H1 (cell line): Measurements from ENCODE around the gene PHYH. TPM values are rescaled to one million over a fixed set of nuclear protein-coding genes. Genes with fewer than 3 reads are reported as not detected.

Experiments used
- CTCF ChIA-PET: fragments of 300-600 bp; sonication (Branson Sonifier 250); formaldehyde crosslinking; loops from one replicate; lab custom pipeline; 2021; ENCODE audit not compliant: partially characterized antibody; lab: Charles Lee
- POLR2A ChIA-PET: fragments of 300-600 bp; sonication (Branson Sonifier 250); formaldehyde crosslinking; loops from one replicate; lab custom pipeline; 2021; ENCODE audit warnings: inconsistent platforms; ENCODE audit not compliant: partially characterized antibody; lab: Charles Lee
- DNase-seq, 2 experiments: peaks; one replicate each; pipeline versions ENCODE4 v3.0.0 to v3.0.0-alpha.2; 2010 to 2022; ENCODE audit warnings: low spot score in 2 of 2, low read depth in 1 of 2, mixed read lengths in 1 of 2
- FAIRE-seq: peaks from 2 replicates; lab custom pipeline; 2011; peaks lifted over from hg19 to GRCh38; lab: Jason Lieb, UNC
- H2AFZ ChIP-seq: 2 replicates; pipeline ENCODE4 v1.8.1; 2012; ENCODE audit warnings: low read length, inconsistent platforms
- H2AK5ac ChIP-seq: 2 replicates; pipeline ENCODE4 v1.6.1; 2013; ENCODE audit warnings: low read depth, low read length
- H2BK120ac ChIP-seq: replicated peaks from 2 replicates; pipeline ENCODE3; 2013; ENCODE audit warnings: low read depth, low read length, inconsistent platforms
- H2BK12ac ChIP-seq: 2 replicates; pipeline ENCODE4 v1.6.1; 2013; ENCODE audit warnings: low read depth, low read length
- H2BK15ac ChIP-seq: 2 replicates; pipeline ENCODE4 v1.6.1; 2013; ENCODE audit warnings: low read length
- H2BK20ac ChIP-seq: 2 replicates; pipeline ENCODE4 v1.6.1; 2013; ENCODE audit warnings: low read length
- H2BK5ac ChIP-seq: 2 replicates; pipeline ENCODE4 v1.6.1; 2013; ENCODE audit warnings: low read depth, low read length
- H3K14ac ChIP-seq: 2 replicates; pipeline ENCODE4 v1.6.1; 2013; ENCODE audit warnings: inconsistent platforms; ENCODE audit not compliant: insufficient read length
- H3K18ac ChIP-seq: 2 replicates; pipeline ENCODE4 v1.6.1; 2013; ENCODE audit warnings: low read length; ENCODE audit errors: extremely low read depth
- H3K23ac ChIP-seq: 2 replicates; pipeline ENCODE4 v1.6.1; 2013; ENCODE audit warnings: inconsistent platforms; ENCODE audit not compliant: insufficient read length
- H3K23me2 ChIP-seq: 2 replicates; pipeline ENCODE4 v1.6.1; 2013; ENCODE audit warnings: low read depth, low read length
- H3K27ac ChIP-seq: 2 replicates; pipeline ENCODE4 v1.6.1; 2011; ENCODE audit warnings: low read depth, low read length, inconsistent platforms
- H3K27me3 ChIP-seq, 4 experiments: replicated peaks in 1 of 4; 1 replicate in 1 of 4; 2 replicates in 3 of 4; pipeline versions ENCODE4 v1.6.1 to v1.8.1; 2011 to 2013; ENCODE audit warnings: low read length in 3 of 4, mild to moderate bottlenecking in 3 of 4, inconsistent platforms in 2 of 4, mixed read lengths in 2 of 4, moderate library complexity in 1 of 4; ENCODE audit not compliant: control insufficient read depth in 3 of 4, insufficient read depth in 3 of 4; ENCODE audit errors: extremely low read depth in 1 of 4
- H3K36me3 ChIP-seq, 4 experiments: 2 replicates each; pipeline versions ENCODE4 v1.6.1 to v1.8.1; 2011 to 2013; ENCODE audit warnings: mild to moderate bottlenecking in 4 of 4, low read length in 3 of 4, moderate library complexity in 2 of 4, control low read depth in 1 of 4, inconsistent platforms in 1 of 4; ENCODE audit not compliant: insufficient read depth in 4 of 4, control insufficient read depth in 2 of 4
- H3K4ac ChIP-seq: replicated peaks from 2 replicates; pipeline ENCODE3; 2013; ENCODE audit warnings: low read length, low read depth, mixed read lengths, inconsistent platforms; ENCODE audit not compliant: insufficient read length
- H3K4me1 ChIP-seq, 4 experiments: replicated peaks in 1 of 4; 1 replicate in 1 of 4; 2 replicates in 3 of 4; pipeline versions ENCODE4 v1.6.1 to v1.8.1; 2011 to 2013; ENCODE audit warnings: low read length in 3 of 4, inconsistent platforms in 2 of 4, mixed read lengths in 1 of 4; ENCODE audit not compliant: insufficient read depth in 4 of 4, control insufficient read depth in 3 of 4
- H3K4me2 ChIP-seq, 2 experiments: 2 replicates each; pipeline versions ENCODE4 v1.6.1 to v1.8.1; 2011 to 2013; ENCODE audit warnings: low read depth in 2 of 2, low read length in 2 of 2, control low read depth in 1 of 2, inconsistent platforms in 1 of 2, mild to moderate bottlenecking in 1 of 2; ENCODE audit not compliant: insufficient read depth in 1 of 2
- H3K4me3 ChIP-seq, 4 experiments: fragments of 200-600, 300-600 bp in 1 of 4; sonication (generic), shearing (Covaris generic), sonication (Bioruptor Twin) in 1 of 4; 2 replicates each; pipeline versions ENCODE4 v1.5.1 to v1.8.1; 2011 to 2016; ENCODE audit warnings: low read length in 4 of 4, low read depth in 3 of 4, control low read depth in 2 of 4, inconsistent platforms in 2 of 4, mild to moderate bottlenecking in 2 of 4, mixed read lengths in 1 of 4, moderate library complexity in 1 of 4; ENCODE audit not compliant: insufficient read depth in 2 of 4; ENCODE audit errors: extremely low read depth in 1 of 4
- H3K56ac ChIP-seq: replicated peaks from 2 replicates; pipeline ENCODE3; 2013; ENCODE audit warnings: low read depth, mild to moderate bottlenecking, mixed read lengths, low read length, inconsistent platforms; ENCODE audit not compliant: insufficient read length
- H3K79me1 ChIP-seq: 2 replicates; pipeline ENCODE4 v1.6.1; 2013; ENCODE audit warnings: low read depth, low read length, control low read depth
- H3K79me2 ChIP-seq, 2 experiments: 2 replicates each; pipeline versions ENCODE4 v1.6.1 to v1.8.1; 2012 to 2013; ENCODE audit warnings: low read length in 2 of 2, mild to moderate bottlenecking in 2 of 2, inconsistent platforms in 1 of 2; ENCODE audit not compliant: insufficient read depth in 2 of 2, control insufficient read depth in 1 of 2
- H3K9ac ChIP-seq, 4 experiments: replicated peaks in 1 of 4; 1 replicate in 1 of 4; 2 replicates in 3 of 4; pipeline versions ENCODE4 v1.6.1 to v1.8.1; 2011 to 2013; ENCODE audit warnings: low read depth in 3 of 4, low read length in 3 of 4, control low read depth in 2 of 4, mild to moderate bottlenecking in 2 of 4, moderate library complexity in 2 of 4, inconsistent platforms in 1 of 4; ENCODE audit errors: extremely low read depth in 1 of 4
- H3K9me3 ChIP-seq, 2 experiments: 2 replicates each; pipeline versions ENCODE4 v1.6.1 to v1.8.1; 2012 to 2013; ENCODE audit warnings: mild to moderate bottlenecking in 2 of 2, moderate library complexity in 2 of 2, control low read depth in 1 of 2, inconsistent platforms in 1 of 2, low read depth in 1 of 2, low read length in 1 of 2, mixed read lengths in 1 of 2; ENCODE audit not compliant: insufficient read depth in 2 of 2
- H4K20me1 ChIP-seq, 2 experiments: replicated peaks in 1 of 2; 2 replicates each; pipeline versions ENCODE3 to v1.8.1; 2011 to 2013; ENCODE audit warnings: inconsistent platforms in 2 of 2, low read length in 2 of 2, mild to moderate bottlenecking in 1 of 2; ENCODE audit not compliant: insufficient read depth in 2 of 2, control insufficient read depth in 1 of 2
- H4K5ac ChIP-seq: 2 replicates; pipeline ENCODE4 v1.6.1; 2013; ENCODE audit warnings: low read length, low read depth, mixed read lengths, inconsistent platforms; ENCODE audit not compliant: insufficient read length
- H4K8ac ChIP-seq: 2 replicates; pipeline ENCODE4 v1.8.0; 2013; ENCODE audit warnings: mild to moderate bottlenecking, moderate library complexity, low read length, inconsistent platforms; ENCODE audit not compliant: insufficient read depth; ENCODE audit errors: extremely low read depth
- H4K91ac ChIP-seq: replicated peaks from 2 replicates; pipeline ENCODE3; 2013; ENCODE audit warnings: low read length, mixed read lengths, inconsistent platforms; ENCODE audit not compliant: insufficient read length
- JUN ChIP-seq: IDR thresholded peaks from 2 replicates; pipeline ENCODE4 v1.6.1; 2011; ENCODE audit warnings: low read depth, mild to moderate bottlenecking, improper control_type of control experiment, low read length
- KDM1A ChIP-seq: fragments of 200-600, 300-600 bp; sonication (generic); IDR thresholded peaks from 2 replicates; pipeline ENCODE4 v1.7.1; 2016; ENCODE audit warnings: mild to moderate bottlenecking, low read length, borderline replicate concordance
- WGBS, 2 experiments: shearing (Covaris generic) in 1 of 2; methylation state at CpG; one replicate each; pipeline versions ENCODE4 v1.1.6 to v1.1.7; 2013 to 2015; ENCODE audit warnings: low lambda C conversion rate in 2 of 2, mixed read lengths in 2 of 2, inconsistent platforms in 1 of 2, low coverage in 1 of 2, missing lambda C conversion rate in 1 of 2; ENCODE audit not compliant: insufficient replicate concordance in 2 of 2, insufficient coverage in 1 of 2, insufficient read length in 1 of 2; ENCODE audit errors: extremely low coverage in 1 of 2, missing lambda C conversion rate in 1 of 2; 5-methylcytosine and 5-hydroxymethylcytosine counted together
- polyA plus RNA-seq, 7 experiments: library from polyadenylated mRNA; depleted of rRNA in 3 of 7; stranded (reverse) in 5 of 7; unstranded in 2 of 7; fragments of >200 nt in 5 of 7; fragments of 200-250 nt in 2 of 7; gene quantifications; 1 replicate in 5 of 7; 2 replicates in 1 of 7; 4 replicates in 1 of 7; pipeline versions ENCODE4 v1.2.1 to v1.2.3, GENCODE V29; 2011 to 2013; ENCODE audit warnings: missing spikeins in 2 of 7, mixed read lengths in 2 of 7
- total RNA-seq: library from RNA; stranded (reverse); fragmentation: NEBNext Ultra II Directional; extraction: Animal tissue kit (Norgen Biotek cat#: 25700); gene quantifications from 2 replicates; pipeline ENCODE4 v1.2.1, GENCODE V29; 2021

Gene PHYH
- total and polyA plus RNA-seq, 2 of the 8 experiments (the other 6 are each of a cell fraction or from before 2014, with no cell fraction given) = 22.0 to 22.7 TPM

DNA sequence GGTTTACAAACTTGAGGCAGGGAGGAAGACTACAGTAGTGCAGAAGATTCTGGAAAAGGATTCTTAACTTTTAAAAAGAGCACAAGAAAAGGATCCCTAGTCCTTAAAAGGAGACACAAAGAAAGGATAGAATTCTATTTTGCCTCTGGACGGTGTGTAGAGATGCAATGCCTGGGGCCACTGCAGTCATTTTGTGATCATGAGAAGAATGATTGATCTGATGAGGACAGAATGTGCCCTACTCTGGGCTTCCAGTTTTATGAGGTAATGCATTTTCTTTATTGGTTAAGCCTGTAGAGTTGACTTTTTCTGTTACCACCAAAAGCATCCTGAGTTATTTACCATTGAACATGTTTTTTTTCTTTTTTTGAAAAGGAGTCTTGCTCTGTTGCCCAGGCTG lies 37.4 kb downstream of the PHYH start:
- no peak overlapping the region for H2AFZ ChIP-seq
- no peak overlapping the region for H2BK15ac ChIP-seq
- no peak overlapping the region for H3K9ac ChIP-seq
- H3K27ac ChIP-seq = no peak overlapping the region
- no peak overlapping the region for H2BK120ac ChIP-seq
- CTCF ChIA-PET = no interaction called here
- no peak for TF ChIP-seq JUN
- no peak for TF ChIP-seq KDM1A
- TF ChIP-seq, all 59 proteins: peak for 0
- H4K5ac ChIP-seq = no peak overlapping the region
- H3K23ac ChIP-seq = no peak overlapping the region
- no peak overlapping the region for H2BK5ac ChIP-seq
- no peak overlapping the region for H4K91ac ChIP-seq
- no peak overlapping the region for H2BK20ac ChIP-seq
- no peaks in the 10 kb centered on the region for H3K4me1 ChIP-seq
- POLR2A ChIA-PET = no interaction called here
- H3K79me2 ChIP-seq = no peaks in the 10 kb centered on the region
- no peaks in the 10 kb centered on the region for H4K20me1 ChIP-seq
- no peak overlapping the region for H3K56ac ChIP-seq
- H3K18ac ChIP-seq = no peak overlapping the region
- no peaks in the 10 kb centered on the region for H3K27me3 ChIP-seq
- no peaks in the 10 kb centered on the region for H3K79me1 ChIP-seq
- no peak overlapping the region for H2BK12ac ChIP-seq
- no peak for FAIRE-seq
- no peak for DNase-seq
- H3K14ac ChIP-seq = no peak overlapping the region
- H3K4me3 ChIP-seq = no peak overlapping the region
- H3K9me3 ChIP-seq = peaks cover 0 to 5% of the 10 kb centered on the region in 2 experiments; a peak in 1 of 4 replicates
- H2AK5ac ChIP-seq = no peak overlapping the region
- H3K23me2 ChIP-seq = no peaks in the 10 kb centered on the region
- H4K8ac ChIP-seq = no peak overlapping the region
- no peaks in the 10 kb centered on the region for H3K36me3 ChIP-seq
- no peak overlapping the region for H3K4ac ChIP-seq
- H3K4me2 ChIP-seq = no peak overlapping the region
- WGBS, 2 experiments = 71% methylated on average over 1 of the region's 1 CpG; no CpG with 5 or more reads in 1 of the 2 experiments
